HT1080 (cell line): ENCODE measurements around the gene FAM89B. TPM values are rescaled to one million over a fixed set of nuclear protein-coding genes. Genes with fewer than 3 reads are reported as not detected.
"Not testable (repeated sequence)": the region's sequence is repeated elsewhere in the genome, so short reads cannot be mapped to it uniquely, and the experiment has no call there.

Experiments
- DNase-seq: peaks from one replicate; pipeline ENCODE4 v3.0.0-alpha.2; 2015; ENCODE audit warnings: low read depth
- total RNA-seq: library from RNA; depleted of rRNA; stranded (reverse); fragments of >200 nt; shearing (Covaris generic); gene quantifications from 2 replicates; pipeline ENCODE4 v1.2.3, GENCODE V29; 2014

FAM89B gene
- total RNA-seq, 1 experiment from 2014 or later, result 45.1 TPM

DNA sequence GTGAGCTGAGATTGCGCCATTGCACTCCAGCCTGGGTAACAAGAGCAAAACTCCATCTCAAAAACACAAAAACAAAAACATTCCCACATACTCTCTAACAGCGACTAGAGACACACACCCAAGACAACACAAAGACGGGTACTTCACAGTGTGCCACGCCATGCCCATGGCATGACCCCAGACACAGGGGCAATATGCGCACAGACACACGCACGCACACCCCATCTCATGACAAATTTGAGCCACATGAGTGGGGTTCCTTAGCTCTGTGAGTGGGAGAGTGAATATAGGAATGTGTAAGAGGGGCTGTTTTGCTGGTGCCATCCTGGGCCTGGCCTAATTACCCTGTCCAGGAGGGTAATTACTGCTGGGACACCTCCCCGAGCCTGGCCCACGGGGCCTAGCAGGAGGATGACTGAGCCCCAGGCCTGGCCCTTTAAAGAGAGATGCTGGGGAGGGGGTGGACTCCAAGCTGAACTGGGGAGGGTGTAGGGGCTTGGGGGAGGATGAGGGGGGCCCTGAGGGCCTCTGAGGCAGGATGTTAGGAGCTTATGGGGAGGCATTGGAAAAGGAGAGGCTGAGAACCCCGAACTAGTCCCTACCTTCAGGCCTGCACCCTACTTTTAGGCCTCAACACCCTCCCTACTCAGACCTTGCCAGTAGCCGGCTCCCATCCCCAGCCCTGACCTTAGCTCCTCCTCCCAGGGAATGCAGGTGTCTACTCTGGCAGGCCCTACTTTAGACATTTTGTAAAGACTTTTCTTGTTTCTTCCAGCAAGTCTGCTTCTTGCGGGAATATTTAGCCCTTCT is 15.7 kb upstream of the FAM89B start:
- DNase-seq, result no peak

GRCh38 chr11:65557280-65558001 is 14.9 kb upstream of the FAM89B start:
- DNase-seq, result no peak

- peak; percentile 79 for DNase-seq
These were observed 14.1 kb upstream of the FAM89B start, which contains the start of gene LTBP3 for GRCh38 chr11:65558002-65558929. TSS of gene LTBP3 (minus strand) at chr11:65558359. CDS start at chr11:65557959, 400 bp downstream.

GRCh38 chr11:65558930-65559509 is 13.3 kb upstream of the FAM89B start:
- DNase-seq, result peak; percentile 64

GRCh38 chr11:65559535-65559934 is 12.8 kb upstream of the FAM89B start:
- no peak for DNase-seq

DNA sequence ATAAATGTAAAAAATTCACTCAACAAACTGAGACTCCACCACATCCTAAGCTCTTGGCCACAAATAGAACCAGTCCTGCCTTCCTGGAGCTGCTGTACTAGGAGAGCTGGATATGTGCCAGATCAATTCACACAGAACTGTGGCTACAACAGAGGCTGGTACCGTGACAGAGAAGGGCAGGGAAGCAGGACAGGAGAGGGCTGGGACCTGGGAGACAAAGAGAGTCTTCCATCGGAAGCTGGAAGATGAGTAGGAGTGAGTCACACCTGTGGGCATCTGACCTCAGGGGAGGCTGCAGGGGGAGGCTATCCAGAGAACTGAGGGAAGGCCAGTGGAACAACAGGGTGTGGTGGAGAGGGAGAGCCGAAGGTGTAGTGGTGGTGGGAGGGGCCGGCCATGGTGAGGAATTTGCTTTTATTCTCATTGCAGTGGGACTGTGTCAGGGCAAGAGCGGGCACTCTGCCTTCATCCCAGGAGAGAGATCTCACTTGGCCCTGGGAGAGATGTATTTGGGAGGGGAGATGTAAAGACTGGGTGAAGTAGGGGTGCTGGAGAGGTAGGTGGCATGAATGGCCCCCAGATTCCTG is 12.3 kb upstream of the FAM89B start:
- peak; percentile 95 for DNase-seq

GRCh38 chr11:65560555-65561418 is 11.6 kb upstream of the FAM89B start:
- peak; percentile 92 for DNase-seq

DNA sequence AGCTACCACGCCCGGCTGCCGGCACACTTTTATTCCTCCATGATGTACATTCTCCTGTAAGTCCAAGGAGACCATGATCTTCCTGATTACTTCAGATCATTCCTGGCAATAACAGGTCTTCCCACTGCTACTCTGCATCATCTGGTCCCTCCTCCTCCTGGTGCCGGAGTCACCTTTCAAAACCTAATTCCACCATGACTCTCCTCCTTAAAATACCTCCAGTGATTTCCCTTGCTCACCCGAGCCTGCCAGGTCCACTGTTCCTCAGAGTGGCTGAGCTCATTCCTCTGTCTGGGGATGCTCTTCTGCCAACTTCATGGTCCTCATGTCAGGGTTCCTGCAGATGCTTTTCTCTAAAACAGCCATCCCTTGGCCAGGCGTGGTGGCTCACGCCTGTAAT is 10.3 kb upstream of the FAM89B start:
- DNase-seq, result no peak

GRCh38 chr11:65562788-65563187 is 9.6 kb upstream of the FAM89B start:
- no peak for DNase-seq

GRCh38 chr11:65563601-65564000 is 8.7 kb upstream of the FAM89B start:
- DNase-seq, result no peak

GRCh38 chr11:65564879-65565559 is 7.3 kb upstream of the FAM89B start:
- not testable (repeated sequence) for DNase-seq

DNA sequence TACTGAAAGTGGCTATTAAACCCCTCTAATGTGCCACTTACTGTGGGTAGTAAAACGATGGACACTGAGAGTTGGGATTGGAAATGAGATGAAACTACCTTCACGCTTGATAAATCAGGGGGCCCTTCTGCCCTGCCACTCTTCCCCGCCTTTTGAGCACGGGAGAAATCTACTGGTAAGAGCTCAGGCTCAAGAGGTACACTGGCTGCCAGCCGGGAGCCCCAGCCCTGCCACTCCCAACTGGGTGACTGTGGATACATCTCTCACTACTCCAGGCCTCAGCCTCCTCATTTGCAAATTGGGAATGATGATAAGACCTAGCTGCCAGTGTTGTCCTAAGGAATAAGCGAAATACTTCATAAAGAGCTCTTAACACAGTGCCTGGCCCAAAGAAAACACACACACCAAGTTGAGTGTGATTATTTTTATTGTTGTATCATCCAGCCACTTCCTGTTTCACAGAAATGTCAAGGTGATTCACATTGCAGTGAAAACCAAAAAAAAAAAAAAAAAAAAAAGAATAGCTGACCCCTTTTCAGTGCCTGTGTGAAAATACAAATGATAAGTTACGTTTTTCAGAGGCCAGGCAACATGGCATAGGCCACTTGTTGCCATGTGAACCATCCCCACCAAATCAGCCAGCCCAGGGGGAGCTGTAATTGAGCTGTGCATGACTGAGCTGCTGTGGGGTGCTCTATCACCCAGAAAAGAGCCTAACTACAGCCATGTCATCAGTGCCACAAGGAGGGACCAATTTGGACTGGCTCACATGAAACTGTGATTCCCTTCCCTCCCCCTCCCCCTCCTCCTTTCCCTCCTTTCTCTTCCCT is 6.5 kb upstream of the FAM89B start:
- peak; percentile 72 for DNase-seq

GRCh38 chr11:65569164-65569972 is 3.0 kb upstream of the FAM89B start:
- no peak for DNase-seq

GRCh38 chr11:65569973-65570918 is 2.1 kb upstream of the FAM89B start, which contains the start of gene ZNRD2:
TSS of gene ZNRD2 (plus strand) at chr11:65570477. CDS start at chr11:65570492, 15 bp downstream.
- peak; percentile 99 for DNase-seq

DNA sequence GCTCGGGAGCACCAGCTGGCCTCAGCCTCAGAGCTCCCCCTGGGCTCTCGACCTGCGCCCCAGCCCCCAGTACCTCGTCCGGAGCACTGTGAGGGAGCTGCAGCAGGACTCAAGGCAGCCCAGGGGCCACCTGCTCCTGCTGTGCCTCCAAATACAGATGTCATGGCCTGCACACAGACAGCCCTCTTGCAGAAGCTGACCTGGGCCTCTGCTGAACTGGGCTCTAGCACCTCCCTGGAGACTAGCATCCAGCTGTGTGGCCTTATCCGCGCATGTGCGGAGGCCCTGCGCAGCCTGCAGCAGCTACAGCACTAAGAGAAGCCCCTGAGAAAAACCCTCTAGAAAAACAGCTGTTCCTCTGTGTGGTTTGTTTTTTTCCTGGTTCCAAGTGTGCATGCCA is 918 bp upstream of the FAM89B start:
- DNase-seq, result no peak

- DNase-seq, result peak; percentile 59
These were observed 398 bp upstream of the FAM89B start for GRCh38 chr11:65571940-65572339.
